HepG2 (cell line): Measurements from ENCODE around the gene RBM43. TPM values are rescaled to one million over a fixed set of nuclear protein-coding genes. Genes with fewer than 3 reads are reported as not detected.
A peak's percentile ranks its signal among the peaks of the same experiment; 100 is the strongest.

Experiments
- AHR ChIP-seq: IDR thresholded peaks from 2 replicates; pipeline ENCODE4 v1.6.1; 2018; ENCODE audit warnings: missing genetic modification reagents, missing compliant biosample characterization
- CREM ChIP-seq, 2 experiments: sonication (generic) in 1 of 2; formaldehyde crosslinking in 1 of 2; IDR thresholded peaks; 2 replicates each; pipeline versions ENCODE4 v1.4.0 to v1.6.1; 2016 to 2020; ENCODE audit warnings: antibody characterized with exemption in 1 of 2, mild to moderate bottlenecking in 1 of 2, missing genetic modification reagents in 1 of 2
- ESRRA ChIP-seq: sonication (generic); formaldehyde crosslinking; IDR thresholded peaks from 2 replicates; pipeline ENCODE4 v1.5.1; 2020; ENCODE audit warnings: mild to moderate bottlenecking, low read depth, missing genetic modification reagents
- HNRNPL ChIP-seq: fragments of 200-400 bp; formaldehyde crosslinking; IDR thresholded peaks from 2 replicates; pipeline ENCODE4 v1.6.1; 2017; ENCODE audit warnings: mild to moderate bottlenecking, low read depth, low read length
- KDM4B ChIP-seq: sonication (generic); formaldehyde crosslinking; IDR thresholded peaks from 2 replicates; pipeline ENCODE4 v1.4.0; 2020; ENCODE audit warnings: missing genetic modification reagents
- LCORL ChIP-seq, 2 experiments: fragments of 450-650 bp in 1 of 2; sonication (generic) in 1 of 2; formaldehyde crosslinking in 1 of 2; IDR thresholded peaks; 2 replicates each; pipeline versions ENCODE4 v1.5.0 to v1.6.1; 2017 to 2020; ENCODE audit warnings: antibody characterized with exemption in 1 of 2, missing genetic modification reagents in 1 of 2
- POLR2A ChIP-seq, 2 experiments: IDR thresholded peaks; 2 replicates each; pipeline ENCODE4 v1.6.1; 2011; ENCODE audit warnings: low read depth in 2 of 2, low read length in 2 of 2, mild to moderate bottlenecking in 1 of 2, moderate library complexity in 1 of 2; ENCODE audit not compliant: insufficient read depth in 1 of 2
- SRSF4 ChIP-seq: fragments of 200-400 bp; formaldehyde crosslinking; IDR thresholded peaks from one replicate; pipeline ENCODE4 v1.6.1; 2018; ENCODE audit warnings: mild to moderate bottlenecking, low read depth, low read length, moderate library complexity; ENCODE audit not compliant: poor library complexity, severe bottlenecking
- TCF7 ChIP-seq: sonication (generic); IDR thresholded peaks from 2 replicates; pipeline ENCODE4 v1.6.1; 2016; ENCODE audit warnings: antibody characterized with exemption, low read depth
- ZMYM4 ChIP-seq: sonication (generic); formaldehyde crosslinking; IDR thresholded peaks from 2 replicates; pipeline ENCODE4 v1.8.1; 2023; ENCODE audit warnings: mild to moderate bottlenecking, missing genetic modification reagents
- ZNF253 ChIP-seq: sonication (generic); formaldehyde crosslinking; IDR thresholded peaks from 2 replicates; pipeline ENCODE4 v1.8.0; 2022; ENCODE audit warnings: mild to moderate bottlenecking, missing genetic modification reagents, borderline replicate concordance
- ZNF557 ChIP-seq: sonication (generic); formaldehyde crosslinking; IDR thresholded peaks from 2 replicates; pipeline ENCODE4 v1.4.0; 2020; ENCODE audit warnings: missing genetic modification reagents
- ZNF7 ChIP-seq: IDR thresholded peaks from 2 replicates; pipeline ENCODE4 v1.6.1; 2016; ENCODE audit warnings: missing biosample characterization, missing genetic modification reagents
- ZNF746 ChIP-seq: sonication (generic); formaldehyde crosslinking; IDR thresholded peaks from 2 replicates; pipeline ENCODE4 v1.8.0; 2022; ENCODE audit warnings: mild to moderate bottlenecking, missing genetic modification reagents
- ZNF761 ChIP-seq: sonication (generic); formaldehyde crosslinking; conservative IDR thresholded peaks from 2 replicates; pipeline ENCODE4 v1.4.0; 2020; ENCODE audit warnings: mild to moderate bottlenecking, missing genetic modification reagents
- ZNF788 ChIP-seq: sonication (generic); formaldehyde crosslinking; IDR thresholded peaks from 2 replicates; pipeline ENCODE4 v1.5.0; 2020; ENCODE audit warnings: mild to moderate bottlenecking, missing genetic modification reagents, borderline replicate concordance
- ZNF841 ChIP-seq: sonication (generic); formaldehyde crosslinking; IDR thresholded peaks from 2 replicates; pipeline ENCODE4 v1.8.1; 2023; ENCODE audit warnings: missing genetic modification reagents, borderline replicate concordance
- polyA plus RNA-seq, 8 experiments: library from polyadenylated mRNA; depleted of rRNA in 3 of 8; stranded (reverse) in 7 of 8; unstranded in 1 of 8; fragments of >200 nt; fragmentation: Illumina TruSeq in 4 of 8; extraction: Trizol in 4 of 8; gene quantifications; 2 replicates each; pipeline versions ENCODE4 v1.2.1 to v1.2.3, GENCODE V29; 2011 to 2016; ENCODE audit warnings: low read depth in 4 of 8, missing spikeins in 1 of 8, mixed read lengths in 1 of 8; ENCODE audit not compliant: insufficient read depth in 1 of 8
- total RNA-seq, 5 experiments: library from RNA; depleted of rRNA; stranded (reverse); fragments of >200 nt; fragmentation: Illumina TruSeq; extraction: Trizol; gene quantifications; 2 replicates each; pipeline ENCODE4 v1.2.3, GENCODE V29; 2016; ENCODE audit warnings: low read depth in 1 of 5
- TF ChIP-seq, protein P1 (sequence below): sonication (generic); formaldehyde crosslinking; IDR thresholded peaks from 2 replicates; pipeline ENCODE4 v1.5.0; 2020; ENCODE audit warnings: missing genetic modification reagents
- TF ChIP-seq, protein P2 (sequence below): sonication (generic); formaldehyde crosslinking; conservative IDR thresholded peaks from 2 replicates; pipeline ENCODE4 v1.4.0; 2020; ENCODE audit warnings: missing genetic modification reagents
- TF ChIP-seq, protein P3 (sequence below): sonication (generic); formaldehyde crosslinking; IDR thresholded peaks from 2 replicates; pipeline ENCODE4 v1.9.0; 2022; ENCODE audit warnings: low read depth, missing genetic modification reagents
- TF ChIP-seq, protein P4 (sequence below): sonication (generic); formaldehyde crosslinking; IDR thresholded peaks from 2 replicates; pipeline ENCODE4 v1.8.0; 2022; ENCODE audit warnings: missing genetic modification reagents, mild to moderate bottlenecking, borderline replicate concordance

The RBM43 gene
- total and polyA plus RNA-seq, 2 of the 13 experiments (the other 11 are each of a cell fraction or from before 2014, with no cell fraction given) = 0.31 to 0.70 TPM

DNA sequence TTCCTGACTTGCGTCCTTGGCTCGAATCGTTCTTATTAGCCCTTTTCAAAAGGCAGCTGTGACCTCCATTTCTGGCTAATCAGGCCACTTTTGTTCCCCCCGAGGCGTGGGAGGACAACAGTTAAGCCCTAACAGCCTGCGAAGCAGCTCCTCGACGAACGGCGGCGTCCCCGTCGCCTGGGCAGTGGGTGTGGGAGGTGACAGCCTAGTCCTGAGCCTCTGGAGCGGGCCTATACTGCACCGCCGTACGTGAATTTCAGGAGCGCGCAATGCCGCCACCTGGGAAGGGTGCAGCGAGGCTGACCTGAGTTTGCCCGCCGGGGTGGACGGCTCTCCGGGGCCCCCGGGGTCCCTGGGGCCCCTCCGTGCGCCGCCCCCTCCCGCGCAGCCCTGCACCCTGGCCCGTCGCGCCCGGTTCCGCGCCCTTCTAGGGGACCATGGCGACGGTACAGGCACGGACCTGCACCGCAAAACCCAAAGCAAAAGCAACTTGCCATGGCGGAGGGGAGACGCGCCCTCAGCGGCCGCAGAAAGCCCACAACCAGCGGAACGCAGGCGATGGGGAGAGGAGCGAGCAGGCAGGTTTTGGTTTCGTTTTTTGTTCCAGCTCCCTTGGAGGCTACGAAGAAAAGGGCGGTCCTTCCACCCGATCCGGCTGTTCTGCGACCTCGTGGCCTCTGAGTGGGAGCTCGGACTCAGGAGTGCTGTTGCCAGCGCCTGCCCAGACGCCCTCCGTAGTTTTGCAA lies at the start of gene RBM43 (continued):
- TF ChIP-seq, protein P1, sequence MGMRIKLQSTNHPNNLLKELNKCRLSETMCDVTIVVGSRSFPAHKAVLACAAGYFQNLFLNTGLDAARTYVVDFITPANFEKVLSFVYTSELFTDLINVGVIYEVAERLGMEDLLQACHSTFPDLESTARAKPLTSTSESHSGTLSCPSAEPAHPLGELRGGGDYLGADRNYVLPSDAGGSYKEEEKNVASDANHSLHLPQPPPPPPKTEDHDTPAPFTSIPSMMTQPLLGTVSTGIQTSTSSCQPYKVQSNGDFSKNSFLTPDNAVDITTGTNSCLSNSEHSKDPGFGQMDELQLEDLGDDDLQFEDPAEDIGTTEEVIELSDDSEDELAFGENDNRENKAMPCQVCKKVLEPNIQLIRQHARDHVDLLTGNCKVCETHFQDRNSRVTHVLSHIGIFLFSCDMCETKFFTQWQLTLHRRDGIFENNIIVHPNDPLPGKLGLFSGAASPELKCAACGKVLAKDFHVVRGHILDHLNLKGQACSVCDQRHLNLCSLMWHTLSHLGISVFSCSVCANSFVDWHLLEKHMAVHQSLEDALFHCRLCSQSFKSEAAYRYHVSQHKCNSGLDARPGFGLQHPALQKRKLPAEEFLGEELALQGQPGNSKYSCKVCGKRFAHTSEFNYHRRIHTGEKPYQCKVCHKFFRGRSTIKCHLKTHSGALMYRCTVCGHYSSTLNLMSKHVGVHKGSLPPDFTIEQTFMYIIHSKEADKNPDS = peak; percentile 49; the same call in 1 of the 2 replicates
- TF ChIP-seq, protein P2, sequence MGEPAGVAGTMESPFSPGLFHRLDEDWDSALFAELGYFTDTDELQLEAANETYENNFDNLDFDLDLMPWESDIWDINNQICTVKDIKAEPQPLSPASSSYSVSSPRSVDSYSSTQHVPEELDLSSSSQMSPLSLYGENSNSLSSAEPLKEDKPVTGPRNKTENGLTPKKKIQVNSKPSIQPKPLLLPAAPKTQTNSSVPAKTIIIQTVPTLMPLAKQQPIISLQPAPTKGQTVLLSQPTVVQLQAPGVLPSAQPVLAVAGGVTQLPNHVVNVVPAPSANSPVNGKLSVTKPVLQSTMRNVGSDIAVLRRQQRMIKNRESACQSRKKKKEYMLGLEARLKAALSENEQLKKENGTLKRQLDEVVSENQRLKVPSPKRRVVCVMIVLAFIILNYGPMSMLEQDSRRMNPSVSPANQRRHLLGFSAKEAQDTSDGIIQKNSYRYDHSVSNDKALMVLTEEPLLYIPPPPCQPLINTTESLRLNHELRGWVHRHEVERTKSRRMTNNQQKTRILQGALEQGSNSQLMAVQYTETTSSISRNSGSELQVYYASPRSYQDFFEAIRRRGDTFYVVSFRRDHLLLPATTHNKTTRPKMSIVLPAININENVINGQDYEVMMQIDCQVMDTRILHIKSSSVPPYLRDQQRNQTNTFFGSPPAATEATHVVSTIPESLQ = no peak
- TF ChIP-seq LCORL (IDR thresholded peaks at IDR 0.05) (no peak), LCORL (CRISPR knock-in tag; IDR thresholded peaks at IDR 0.05) (peak; percentile 76), ZNF788 (CRISPR knock-in tag) (peak; percentile 83; the same call in 1 of the 2 replicates), ZNF746 (CRISPR knock-in tag) (peak; percentile 44; the same call in 1 of the 2 replicates), KDM4B (CRISPR knock-in tag) (no peak), ZNF761 (CRISPR knock-in tag) (peak; percentile 90), ZNF557 (CRISPR knock-in tag) (no peak), CREM (IDR thresholded peaks at IDR 0.05) (no peak), CREM (CRISPR knock-in tag; IDR thresholded peaks at IDR 0.05) (no peak), SRSF4 (no peak), TCF7 (no peak), ZMYM4 (CRISPR knock-in tag) (peak; percentile 84), ZNF253 (CRISPR knock-in tag) (0 out of 2 replicates have a peak, but pooled peaks have one; percentile 31), ZNF841 (CRISPR knock-in tag) (no peak), POLR2A (IDR thresholded peaks at IDR 0.05; ENCODE audit: insufficient read depth in 1 of 2, low read depth in 2 of 2, low read length in 2 of 2) (peak in 1 of 2 experiments; percentile 22; a peak in 1 of 4 replicates), ZNF7 (CRISPR knock-in tag) (no peak), ESRRA (CRISPR knock-in tag) (0 out of 2 replicates have a peak, but pooled peaks have one; percentile 47), HNRNPL (no peak), AHR (CRISPR knock-in tag) (no peak)
- TF ChIP-seq, protein P3, sequence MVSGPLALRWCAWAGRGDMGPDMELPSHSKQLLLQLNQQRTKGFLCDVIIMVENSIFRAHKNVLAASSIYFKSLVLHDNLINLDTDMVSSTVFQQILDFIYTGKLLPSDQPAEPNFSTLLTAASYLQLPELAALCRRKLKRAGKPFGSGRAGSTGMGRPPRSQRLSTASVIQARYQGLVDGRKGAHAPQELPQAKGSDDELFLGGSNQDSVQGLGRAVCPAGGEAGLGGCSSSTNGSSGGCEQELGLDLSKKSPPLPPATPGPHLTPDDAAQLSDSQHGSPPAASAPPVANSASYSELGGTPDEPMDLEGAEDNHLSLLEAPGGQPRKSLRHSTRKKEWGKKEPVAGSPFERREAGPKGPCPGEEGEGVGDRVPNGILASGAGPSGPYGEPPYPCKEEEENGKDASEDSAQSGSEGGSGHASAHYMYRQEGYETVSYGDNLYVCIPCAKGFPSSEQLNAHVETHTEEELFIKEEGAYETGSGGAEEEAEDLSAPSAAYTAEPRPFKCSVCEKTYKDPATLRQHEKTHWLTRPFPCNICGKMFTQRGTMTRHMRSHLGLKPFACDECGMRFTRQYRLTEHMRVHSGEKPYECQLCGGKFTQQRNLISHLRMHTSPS (CRISPR knock-in tag) = no peak
- TF ChIP-seq, protein P4, sequence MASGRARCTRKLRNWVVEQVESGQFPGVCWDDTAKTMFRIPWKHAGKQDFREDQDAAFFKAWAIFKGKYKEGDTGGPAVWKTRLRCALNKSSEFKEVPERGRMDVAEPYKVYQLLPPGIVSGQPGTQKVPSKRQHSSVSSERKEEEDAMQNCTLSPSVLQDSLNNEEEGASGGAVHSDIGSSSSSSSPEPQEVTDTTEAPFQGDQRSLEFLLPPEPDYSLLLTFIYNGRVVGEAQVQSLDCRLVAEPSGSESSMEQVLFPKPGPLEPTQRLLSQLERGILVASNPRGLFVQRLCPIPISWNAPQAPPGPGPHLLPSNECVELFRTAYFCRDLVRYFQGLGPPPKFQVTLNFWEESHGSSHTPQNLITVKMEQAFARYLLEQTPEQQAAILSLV (CRISPR knock-in tag) = peak; percentile 91; the same call in 1 of the 2 replicates
